NCI-H460 (cell line): Measurements from ENCODE around the gene EYA4. TPM values are rescaled to one million over a fixed set of nuclear protein-coding genes. Genes with fewer than 3 reads are reported as not detected.

Experiments used
- DNase-seq: peaks from one replicate; pipeline ENCODE4 v3.0.0-alpha.2; 2016; ENCODE audit warnings: low read depth; ENCODE audit errors: extremely low read depth
- polyA plus RNA-seq: library from polyadenylated mRNA; depleted of rRNA; stranded (reverse); fragments of >200 nt; gene quantifications from 2 replicates; pipeline ENCODE4 v1.2.3, GENCODE V29; 2014; cell fraction: nucleus; rRNA removed
- total RNA-seq: library from RNA; depleted of rRNA; stranded (reverse); fragments of >200 nt; shearing (Covaris generic); gene quantifications from 2 replicates; pipeline ENCODE4 v1.2.3, GENCODE V29; 2014; rRNA removed

The EYA4 gene
- 25.4 and 26.0 TPM in 2 replicates for total RNA-seq
- polyA plus RNA-seq: 23.2 and 37.8 TPM in 2 replicates

GRCh38 chr6:133241086-133241900 lies at the start of gene EYA4:
TSS of gene EYA4 (plus strand) at chr6:133241357. CDS start at chr6:133274781, 33,424 bp downstream.
- no peak for DNase-seq

GRCh38 chr6:133193396-133193795 lies 47.8 kb upstream of the EYA4 start:
- no peak for DNase-seq

- no peak for DNase-seq
Observed at GRCh38 chr6:133198725-133199124, 42.4 kb upstream of the EYA4 start.

- DNase-seq: no peak
Observed at GRCh38 chr6:133201231-133201630, 39.9 kb upstream of the EYA4 start.

GRCh38 chr6:133202610-133203343 lies 38.4 kb upstream of the EYA4 start:
- DNase-seq: no peak

GRCh38 chr6:133203344-133203697 lies 37.8 kb upstream of the EYA4 start:
- no peak for DNase-seq

- DNase-seq: no peak
Observed at GRCh38 chr6:133205304-133205703, 35.9 kb upstream of the EYA4 start.

GRCh38 chr6:133206942-133207341 lies 34.2 kb upstream of the EYA4 start:
- no peak for DNase-seq

- no peak for DNase-seq
Observed at GRCh38 chr6:133207754-133208153, 33.4 kb upstream of the EYA4 start.

- no peak for DNase-seq
Observed at GRCh38 chr6:133208183-133208755, 32.9 kb upstream of the EYA4 start.

- no peak for DNase-seq
Observed at GRCh38 chr6:133214267-133214666, 26.9 kb upstream of the EYA4 start.

GRCh38 chr6:133218852-133219251 lies 22.3 kb upstream of the EYA4 start:
- DNase-seq: no peak

GRCh38 chr6:133223452-133224029 lies 17.6 kb upstream of the EYA4 start:
- DNase-seq: no peak

- DNase-seq: no peak
Observed at GRCh38 chr6:133225560-133225959, 15.6 kb upstream of the EYA4 start.

- no peak for DNase-seq
Observed at GRCh38 chr6:133227344-133227743, 13.8 kb upstream of the EYA4 start.

GRCh38 chr6:133230052-133230451 lies 11.1 kb upstream of the EYA4 start:
- no peak for DNase-seq

- no peak for DNase-seq
Observed at GRCh38 chr6:133235221-133235620, 5.9 kb upstream of the EYA4 start.

- no peak for DNase-seq
Observed at GRCh38 chr6:133236932-133237331, 4.2 kb upstream of the EYA4 start.

- DNase-seq: no peak
Observed at GRCh38 chr6:133240511-133241085, 559 bp upstream of the EYA4 start.

- no peak for DNase-seq
Observed at GRCh38 chr6:133241901-133242636, 912 bp downstream of the EYA4 start.
